HepG2 (cell line): ENCODE results near the gene PRR22. TPM values are rescaled to one million over a fixed set of nuclear protein-coding genes. Genes with fewer than 3 reads are reported as not detected.

Experiments used
- ADNP ChIP-seq: sonication (generic); formaldehyde crosslinking; IDR thresholded peaks from 2 replicates; pipeline ENCODE4 v1.4.0; 2020; ENCODE audit warnings: missing genetic modification reagents
- ARID5B ChIP-seq: IDR thresholded peaks from 2 replicates; pipeline ENCODE4 v1.4.0; 2020; ENCODE audit warnings: mild to moderate bottlenecking, missing genetic modification reagents
- CBFB ChIP-seq: sonication (generic); formaldehyde crosslinking; IDR thresholded peaks from 2 replicates; pipeline ENCODE4 v1.4.0; 2020; ENCODE audit warnings: missing genetic modification reagents
- GFI1 ChIP-seq: sonication (generic); formaldehyde crosslinking; IDR thresholded peaks from 2 replicates; pipeline ENCODE4 v1.5.0; 2020; ENCODE audit warnings: missing genetic modification reagents, mild to moderate bottlenecking, borderline replicate concordance
- HNRNPH1 ChIP-seq: fragments of 200-400 bp; formaldehyde crosslinking; optimal IDR thresholded peaks from 2 replicates; pipeline ENCODE3; 2017; ENCODE audit warnings: mild to moderate bottlenecking, low read depth, low read length
- KAT2B ChIP-seq: fragments of 150-350 bp; IDR thresholded peaks from 2 replicates; pipeline ENCODE4 v1.6.1; 2014; ENCODE audit warnings: low read depth, low read length, borderline replicate concordance
- KIAA2018 ChIP-seq: sonication (generic); formaldehyde crosslinking; IDR thresholded peaks from 2 replicates; pipeline ENCODE4 v1.5.0; 2020; ENCODE audit warnings: mild to moderate bottlenecking, missing genetic modification reagents, borderline replicate concordance
- MEF2D ChIP-seq: sonication (generic); formaldehyde crosslinking; IDR thresholded peaks from 2 replicates; pipeline ENCODE4 v1.5.1; 2020; ENCODE audit warnings: mild to moderate bottlenecking, missing genetic modification reagents
- SAFB2 ChIP-seq: sonication (generic); formaldehyde crosslinking; IDR thresholded peaks from 2 replicates; pipeline ENCODE4 v1.5.1; 2020; ENCODE audit warnings: missing genetic modification reagents, low read depth, mild to moderate bottlenecking, borderline replicate concordance
- SYNCRIP ChIP-seq: fragments of 200-400 bp; formaldehyde crosslinking; IDR thresholded peaks from 2 replicates; pipeline ENCODE4 v1.6.1; 2018; ENCODE audit warnings: mild to moderate bottlenecking, low read depth, low read length; ENCODE audit not compliant: insufficient read depth
- TP53 ChIP-seq: sonication (generic); formaldehyde crosslinking; conservative IDR thresholded peaks from 2 replicates; pipeline ENCODE4 v1.4.0; 2020; ENCODE audit warnings: missing genetic modification reagents
- TSC22D2 ChIP-seq: sonication (generic); formaldehyde crosslinking; IDR thresholded peaks from 2 replicates; pipeline ENCODE4 v1.5.1; 2020; ENCODE audit warnings: missing genetic modification reagents, mild to moderate bottlenecking, borderline replicate concordance
- ZFAT ChIP-seq: sonication (generic); formaldehyde crosslinking; conservative IDR thresholded peaks from 2 replicates; pipeline ENCODE4 v1.8.1; 2023; ENCODE audit warnings: missing genetic modification reagents, inconsistent platforms
- ZNF44 ChIP-seq: sonication (generic); formaldehyde crosslinking; IDR thresholded peaks from 2 replicates; pipeline ENCODE4 v1.5.1; 2020; ENCODE audit warnings: mild to moderate bottlenecking, missing genetic modification reagents
- ZNF501 ChIP-seq: sonication (generic); formaldehyde crosslinking; IDR thresholded peaks from 2 replicates; pipeline ENCODE4 v1.5.1; 2020; ENCODE audit warnings: mild to moderate bottlenecking, moderate library complexity, missing genetic modification reagents
- ZNF550 ChIP-seq: sonication (generic); formaldehyde crosslinking; IDR thresholded peaks from 2 replicates; pipeline ENCODE4 v1.4.0; 2020; ENCODE audit warnings: mild to moderate bottlenecking, missing genetic modification reagents, borderline replicate concordance
- ZNF567 ChIP-seq: sonication (generic); formaldehyde crosslinking; IDR thresholded peaks from 2 replicates; pipeline ENCODE4 v1.8.1; 2023; ENCODE audit warnings: mild to moderate bottlenecking, missing genetic modification reagents, borderline replicate concordance
- polyA plus RNA-seq, 8 experiments: library from polyadenylated mRNA; depleted of rRNA in 3 of 8; stranded (reverse) in 7 of 8; unstranded in 1 of 8; fragments of >200 nt; fragmentation: Illumina TruSeq in 4 of 8; extraction: Trizol in 4 of 8; gene quantifications; 2 replicates each; pipeline versions ENCODE4 v1.2.1 to v1.2.3, GENCODE V29; 2011 to 2016; ENCODE audit warnings: low read depth in 4 of 8, missing spikeins in 1 of 8, mixed read lengths in 1 of 8; ENCODE audit not compliant: insufficient read depth in 1 of 8
- total RNA-seq, 5 experiments: library from RNA; depleted of rRNA; stranded (reverse); fragments of >200 nt; fragmentation: Illumina TruSeq; extraction: Trizol; gene quantifications; 2 replicates each; pipeline ENCODE4 v1.2.3, GENCODE V29; 2016; ENCODE audit warnings: low read depth in 1 of 5

The PRR22 gene
- total and polyA plus RNA-seq, 2 of the 13 experiments (the other 11 are each of a cell fraction or from before 2014, with no cell fraction given): 0.84 to 2.3 TPM

- peak; percentile 74 for TF ChIP-seq ARID5B
- no peak for TF ChIP-seq TP53
- 0 out of 2 replicates have a peak, but pooled peaks have one; percentile 15 for TF ChIP-seq ADNP (CRISPR knock-in tag)
- TF ChIP-seq KIAA2018: no peak
- TF ChIP-seq HNRNPH1: no peak
- no peak for TF ChIP-seq KAT2B
- TF ChIP-seq MEF2D: peak; percentile 87
- TF ChIP-seq ZNF501 (CRISPR knock-in tag): peak; percentile 83
- no peak for TF ChIP-seq ZNF567
- no peak for TF ChIP-seq TSC22D2
- TF ChIP-seq ZNF44 (CRISPR knock-in tag): peak; percentile 53; the same call in 1 of the 2 replicates
- no peak for TF ChIP-seq CBFB (CRISPR knock-in tag)
- TF ChIP-seq ZNF550 (CRISPR knock-in tag): no peak
- TF ChIP-seq SYNCRIP: no peak
- 0 out of 2 replicates have a peak, but pooled peaks have one; percentile 22 for TF ChIP-seq SAFB2
- no peak for TF ChIP-seq ZFAT (CRISPR knock-in tag)
- no peak for TF ChIP-seq GFI1 (CRISPR knock-in tag)
Measured at GRCh38 chr19:5826531-5827341, 42.2 kb upstream of the PRR22 start (continued).
